ENCODE results near the gene SMCO2.
A peak's percentile ranks its signal among the peaks of the same experiment; 100 is the strongest.

The SMCO2 gene

DNA sequence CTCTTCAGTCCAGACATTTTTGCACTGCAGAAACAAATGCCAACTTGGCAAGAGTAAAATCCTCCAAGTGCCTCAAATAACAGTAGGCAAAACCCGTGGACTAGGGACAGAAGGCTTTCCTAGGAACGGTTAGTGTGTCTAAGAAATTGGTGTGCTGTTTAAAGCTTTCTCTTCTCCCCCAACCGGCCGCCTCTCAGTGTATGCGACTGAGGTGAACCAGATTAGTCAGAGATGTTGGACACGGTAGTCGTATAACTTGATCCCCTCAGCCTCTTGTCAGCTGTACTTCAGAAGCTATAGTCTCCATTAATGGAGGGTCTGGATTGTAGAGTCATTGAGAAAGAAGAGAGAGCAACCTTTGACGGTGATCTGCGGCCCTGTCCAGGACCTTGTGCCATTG lies 99.1 kb downstream of the SMCO2 start:
- DNase-seq (ENCODE audit: low read depth, low spot score) = no peak
- ChIA-PET CTCF (interaction anchor here (1.8 kb wide), 1 partner anchor 10 kb away, joined by 5 read pairs; no protein-coding TSS in a partner anchor), POLR2A (interaction anchor here (1.7 kb wide), 1 partner anchor 21 kb away, joined by 4 read pairs; the partner anchor contains the start of gene PPFIBP1)
- H3K4me3 ChIP-seq (ENCODE audit: low read depth, low read length) = no peak overlapping the region
- TF ChIP-seq, protein P1, sequence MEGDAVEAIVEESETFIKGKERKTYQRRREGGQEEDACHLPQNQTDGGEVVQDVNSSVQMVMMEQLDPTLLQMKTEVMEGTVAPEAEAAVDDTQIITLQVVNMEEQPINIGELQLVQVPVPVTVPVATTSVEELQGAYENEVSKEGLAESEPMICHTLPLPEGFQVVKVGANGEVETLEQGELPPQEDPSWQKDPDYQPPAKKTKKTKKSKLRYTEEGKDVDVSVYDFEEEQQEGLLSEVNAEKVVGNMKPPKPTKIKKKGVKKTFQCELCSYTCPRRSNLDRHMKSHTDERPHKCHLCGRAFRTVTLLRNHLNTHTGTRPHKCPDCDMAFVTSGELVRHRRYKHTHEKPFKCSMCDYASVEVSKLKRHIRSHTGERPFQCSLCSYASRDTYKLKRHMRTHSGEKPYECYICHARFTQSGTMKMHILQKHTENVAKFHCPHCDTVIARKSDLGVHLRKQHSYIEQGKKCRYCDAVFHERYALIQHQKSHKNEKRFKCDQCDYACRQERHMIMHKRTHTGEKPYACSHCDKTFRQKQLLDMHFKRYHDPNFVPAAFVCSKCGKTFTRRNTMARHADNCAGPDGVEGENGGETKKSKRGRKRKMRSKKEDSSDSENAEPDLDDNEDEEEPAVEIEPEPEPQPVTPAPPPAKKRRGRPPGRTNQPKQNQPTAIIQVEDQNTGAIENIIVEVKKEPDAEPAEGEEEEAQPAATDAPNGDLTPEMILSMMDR (IDR thresholded peaks at IDR 0.05; ENCODE audit: insufficient read depth, low read length, missing control alignments) = no peak

DNA sequence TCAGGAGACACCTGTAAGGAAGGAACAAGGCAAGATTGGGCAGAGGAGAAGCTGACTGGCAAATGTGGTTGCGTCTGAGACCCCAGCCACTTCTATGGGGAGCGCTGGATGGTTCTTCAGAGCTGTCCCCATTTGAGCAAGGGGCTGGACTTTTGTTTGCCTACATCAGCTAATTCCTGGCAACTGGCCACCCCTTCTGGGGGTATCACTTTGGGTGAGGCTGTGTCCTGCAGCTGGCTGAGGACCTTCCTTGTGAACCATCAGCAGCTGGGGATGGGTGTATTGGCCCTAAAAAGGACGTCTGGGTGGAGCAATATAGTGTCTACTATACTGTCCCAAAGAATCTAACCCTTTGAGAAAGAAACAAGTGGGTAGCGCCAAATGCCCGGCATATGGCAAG lies 101.1 kb downstream of the SMCO2 start:
- ChIA-PET POLR2A (interaction anchor here (1.7 kb wide), 1 partner anchor 23 kb away, joined by 4 read pairs; the partner anchor contains the start of gene PPFIBP1), CTCF (interaction anchor here (1.1 to 1.8 kb wide), 3 partner anchors 8 to 23 kb away, joined by 4 to 5 read pairs (median 4); partner anchors contain the start of gene PPFIBP1)
- H3K4me3 ChIP-seq (ENCODE audit: low read depth, low read length) = no peak overlapping the region
- no peak for DNase-seq (ENCODE audit: low read depth, low spot score)
- TF ChIP-seq, protein P1 (IDR thresholded peaks at IDR 0.05; ENCODE audit: insufficient read depth, low read length, missing control alignments) = no peak

DNA sequence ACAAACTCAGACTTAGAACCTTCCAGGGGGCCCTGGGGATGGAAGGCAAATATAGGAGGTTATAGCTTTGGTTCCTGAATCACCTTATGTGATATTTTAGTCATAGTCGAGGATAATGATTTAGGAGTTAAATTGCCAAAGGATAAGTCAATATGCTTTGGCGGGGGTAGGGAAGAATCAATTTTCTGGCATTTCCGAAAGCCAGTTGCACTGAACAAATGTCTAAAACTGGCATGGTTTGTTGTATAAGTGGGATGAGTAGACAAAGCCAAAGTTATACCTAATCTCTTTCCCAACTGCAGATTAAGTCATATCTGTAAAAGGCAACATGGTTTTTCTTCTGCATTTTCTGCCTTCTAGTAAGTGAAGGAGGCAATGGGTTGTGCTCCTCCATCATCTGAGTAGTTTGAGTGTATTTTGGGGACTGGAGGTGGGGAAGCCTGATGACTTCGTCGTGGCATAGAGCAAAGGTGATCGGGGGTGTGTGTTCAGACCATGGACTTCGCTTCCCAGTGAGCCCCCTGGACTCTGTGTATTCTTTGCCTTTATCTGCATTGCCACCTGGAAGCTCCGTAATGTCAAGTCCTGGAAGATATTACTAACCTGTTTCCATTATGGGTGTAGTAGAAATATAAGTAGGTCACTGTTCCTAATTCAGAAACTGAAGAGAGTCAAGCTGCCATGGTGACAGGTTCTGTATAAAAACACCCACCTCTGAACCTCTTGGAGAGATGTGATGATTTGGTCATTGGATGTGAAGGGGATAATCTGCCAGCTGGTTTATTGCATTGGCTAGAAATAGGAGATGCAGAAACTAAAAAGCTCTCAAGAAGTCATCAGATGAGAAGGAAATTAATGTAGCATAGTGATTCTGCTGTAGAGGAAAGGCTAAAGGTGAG lies 102.0 kb downstream of the SMCO2 start:
- H3K4me3 ChIP-seq (ENCODE audit: low read depth, low read length) = no peak overlapping the region
- ChIA-PET POLR2A (no interaction called here), CTCF (interaction anchor here (1.0 to 1.1 kb wide), 2 partner anchors 17 to 104 kb away, joined by 3 read pairs; no protein-coding TSS in a partner anchor)
- no peak for DNase-seq (ENCODE audit: low read depth, low spot score)
- TF ChIP-seq, protein P1 (IDR thresholded peaks at IDR 0.05; ENCODE audit: insufficient read depth, low read length, missing control alignments) = no peak

DNA sequence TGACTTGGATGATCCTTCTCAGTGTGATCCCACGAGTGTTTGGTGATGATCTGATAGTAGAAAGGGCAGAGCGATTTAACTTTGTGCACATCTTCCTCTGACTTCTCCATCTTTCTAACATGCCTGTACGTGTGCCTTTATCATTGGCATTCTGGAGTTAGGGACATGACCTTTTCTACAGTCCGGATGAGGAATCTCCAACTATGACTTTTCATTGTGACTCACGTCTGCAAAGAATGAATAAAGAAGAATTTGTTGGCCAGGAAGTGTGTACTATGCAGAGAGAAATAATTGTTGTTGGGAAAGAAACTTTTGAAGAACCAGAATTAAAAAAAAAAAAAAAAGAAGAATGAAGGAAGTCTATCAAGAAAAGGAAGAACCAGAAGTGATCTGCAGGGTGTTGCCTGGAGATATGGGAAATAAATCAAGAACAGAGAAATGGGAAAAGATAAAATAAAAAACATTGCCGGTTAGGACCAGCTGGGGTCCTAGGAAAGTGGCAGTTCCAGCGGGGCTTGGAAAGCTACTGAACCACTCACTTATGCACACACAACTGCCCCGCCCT lies 102.8 kb downstream of the SMCO2 start:
- TF ChIP-seq, protein P1 (IDR thresholded peaks at IDR 0.05; ENCODE audit: insufficient read depth, low read length, missing control alignments) = no peak
- POLR2A ChIA-PET = no interaction called here
- DNase-seq (ENCODE audit: low read depth, low spot score) = no peak
- H3K4me3 ChIP-seq (ENCODE audit: low read depth, low read length) = no peak overlapping the region; the same call in 1 of the 2 replicates
- CTCF ChIA-PET = interaction anchor here (1.0 to 1.2 kb wide), 4 partner anchors 18 to 115 kb away, joined by 3 read pairs; no protein-coding TSS in a partner anchor

DNA sequence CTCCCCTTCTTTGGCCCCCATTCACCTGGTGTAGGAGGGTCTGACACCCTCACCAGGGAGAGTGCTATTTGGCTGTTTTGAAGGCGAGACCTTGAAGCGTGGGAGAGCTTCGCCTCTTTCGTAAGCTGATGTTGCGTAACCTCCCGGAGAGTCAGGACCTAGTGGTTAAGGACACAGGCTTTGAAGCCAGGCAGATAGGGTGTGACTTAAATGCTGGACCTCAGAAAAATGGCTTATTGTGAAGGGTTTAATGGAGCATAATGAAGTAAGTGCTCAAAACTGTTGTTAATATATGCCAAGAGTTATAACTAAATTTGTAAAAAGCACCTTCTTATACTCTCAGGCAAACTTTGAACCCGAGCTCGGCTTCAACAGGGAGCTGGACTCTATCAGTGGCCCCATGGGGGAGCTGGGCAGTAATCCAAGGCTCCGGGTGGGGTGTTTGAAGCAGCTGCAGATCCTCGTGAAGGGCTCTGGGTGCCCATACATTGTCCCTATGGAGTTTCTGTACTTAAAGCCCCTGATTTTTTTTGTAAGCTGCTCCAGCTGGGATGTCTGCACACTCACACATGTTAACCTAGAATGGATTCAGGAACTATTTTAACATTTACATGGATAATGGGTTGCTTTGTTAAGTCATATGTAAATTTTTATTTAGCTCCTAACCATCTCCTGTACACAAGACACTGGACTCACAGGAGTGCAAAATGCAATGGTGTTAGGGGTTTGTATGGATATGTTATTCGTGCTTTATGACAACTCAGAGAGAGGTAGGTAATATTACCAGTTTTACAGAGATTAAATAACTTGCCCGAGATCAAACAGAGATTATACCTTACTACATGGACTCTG lies 103.5 kb downstream of the SMCO2 start:
- CTCF ChIA-PET = interaction anchor here (1.0 to 1.2 kb wide), 3 partner anchors 18 to 115 kb away, joined by 3 read pairs; no protein-coding TSS in a partner anchor
- TF ChIP-seq, protein P1 (IDR thresholded peaks at IDR 0.05; ENCODE audit: insufficient read depth, low read length, missing control alignments) = no peak
- POLR2A ChIA-PET = interaction anchor here (0.6 to 0.8 kb wide), 2 partner anchors 26 to 205 kb away, joined by 3 to 4 read pairs; partner anchors contain the start of gene PPFIBP1
- H3K4me3 ChIP-seq (ENCODE audit: low read depth, low read length) = no peak overlapping the region; the same call in 1 of the 2 replicates
- peak; percentile 76 for DNase-seq (ENCODE audit: low read depth, low spot score)
